Esophagus squamous epithelium (tissue), 4 donors: ENCODE results near the gene SELENOM.

ENCODE experiments used
- POLR2A ChIP-seq, 4 donors: fragments of 450-650 bp; IDR thresholded peaks; one replicate each; pipeline ENCODE4 v1.6.1; 2017; ENCODE audit warnings: antibody characterized with exemption in 4 of 4, mild to moderate bottlenecking in 4 of 4, moderate library complexity in 3 of 4
- TF ChIP-seq, protein P1 (sequence below), 6 experiments: fragments of 450-650 bp in 4 of 6; fragments of 200-600 bp in 2 of 6; sonication (generic) in 2 of 6; IDR thresholded peaks; one replicate each; pipeline ENCODE4 v1.5.1; 2016 to 2019; ENCODE audit warnings: antibody characterized with exemption in 6 of 6, mild to moderate bottlenecking in 4 of 6, moderate library complexity in 4 of 6

DNA sequence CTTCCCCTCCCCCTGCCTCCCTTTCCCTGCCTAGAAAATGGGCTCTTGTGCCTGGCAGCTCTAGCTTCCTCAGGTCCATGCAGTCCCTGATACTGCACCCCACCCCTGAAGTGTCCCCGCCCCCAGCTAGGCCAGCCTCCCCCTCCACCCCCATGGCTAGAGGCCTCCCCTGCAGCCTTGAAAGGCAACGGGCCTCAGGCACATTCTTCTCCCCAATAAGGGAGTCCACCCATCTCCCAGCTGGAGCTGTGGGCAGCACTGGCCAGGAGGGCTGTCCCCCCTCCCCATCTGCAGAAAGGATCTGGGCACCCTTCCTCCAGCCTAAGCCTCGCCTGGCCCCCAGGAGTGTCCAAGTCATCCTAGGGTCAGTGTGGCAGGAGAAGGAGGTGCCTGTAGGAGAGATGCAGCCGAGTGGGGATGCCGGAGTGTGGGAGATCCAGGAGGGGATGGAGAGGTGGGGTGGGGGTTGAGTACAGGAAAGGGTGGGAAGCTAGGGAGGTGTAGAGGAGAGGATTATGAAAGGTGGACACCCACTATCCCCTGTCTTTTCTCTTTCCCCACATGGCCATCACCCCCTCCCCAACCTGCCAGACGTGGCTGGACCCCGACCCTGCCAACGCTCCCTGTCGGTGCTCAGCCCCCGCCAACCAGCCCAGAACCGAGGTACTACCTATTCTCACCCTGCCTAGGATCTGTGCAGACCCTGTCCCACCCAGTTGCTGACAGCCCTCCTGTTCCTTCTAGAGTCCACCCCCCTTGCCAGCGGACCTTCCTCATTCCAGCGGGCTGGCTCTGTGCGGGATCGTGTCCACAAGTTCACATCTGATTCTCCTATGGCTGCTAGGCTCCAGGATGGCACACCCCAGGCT lies 16.9 kb downstream of the SELENOM start:
- TF ChIP-seq, protein P1, sequence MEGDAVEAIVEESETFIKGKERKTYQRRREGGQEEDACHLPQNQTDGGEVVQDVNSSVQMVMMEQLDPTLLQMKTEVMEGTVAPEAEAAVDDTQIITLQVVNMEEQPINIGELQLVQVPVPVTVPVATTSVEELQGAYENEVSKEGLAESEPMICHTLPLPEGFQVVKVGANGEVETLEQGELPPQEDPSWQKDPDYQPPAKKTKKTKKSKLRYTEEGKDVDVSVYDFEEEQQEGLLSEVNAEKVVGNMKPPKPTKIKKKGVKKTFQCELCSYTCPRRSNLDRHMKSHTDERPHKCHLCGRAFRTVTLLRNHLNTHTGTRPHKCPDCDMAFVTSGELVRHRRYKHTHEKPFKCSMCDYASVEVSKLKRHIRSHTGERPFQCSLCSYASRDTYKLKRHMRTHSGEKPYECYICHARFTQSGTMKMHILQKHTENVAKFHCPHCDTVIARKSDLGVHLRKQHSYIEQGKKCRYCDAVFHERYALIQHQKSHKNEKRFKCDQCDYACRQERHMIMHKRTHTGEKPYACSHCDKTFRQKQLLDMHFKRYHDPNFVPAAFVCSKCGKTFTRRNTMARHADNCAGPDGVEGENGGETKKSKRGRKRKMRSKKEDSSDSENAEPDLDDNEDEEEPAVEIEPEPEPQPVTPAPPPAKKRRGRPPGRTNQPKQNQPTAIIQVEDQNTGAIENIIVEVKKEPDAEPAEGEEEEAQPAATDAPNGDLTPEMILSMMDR (IDR thresholded peaks at IDR 0.05) = no peak
- peak in 2 of 4 donors; percentile 19 to 24 for TF ChIP-seq POLR2A (IDR thresholded peaks at IDR 0.05)
